Lung (tissue), 12 donors: ENCODE results near the gene MEGF9. TPM values are rescaled to one million over a fixed set of nuclear protein-coding genes. Genes with fewer than 3 reads are reported as not detected.
A peak's percentile ranks its signal among the peaks of the same experiment; 100 is the strongest.

Experiments
- ATAC-seq: fragments of 200-7000 bp; cut with Tn5 transposase; one replicate; pipeline ENCODE4 v1.9.1; 2020; ENCODE audit warnings: moderate number of reproducible peaks; ENCODE audit not compliant: insufficient read depth, low FRiP score
- DNase-seq, 3 donors: peaks; one replicate each; pipeline ENCODE4 v3.0.0-alpha.2; 2013 to 2017
- H3K27ac ChIP-seq, 2 donors: one replicate each; pipeline ENCODE4 v1.5.1; 2013; ENCODE audit warnings: mild to moderate bottlenecking in 2 of 2, moderate library complexity in 2 of 2, control low read depth in 1 of 2, inconsistent platforms in 1 of 2, low read depth in 1 of 2, low read length in 1 of 2
- H3K27me3 ChIP-seq, 3 donors: one replicate each; pipeline ENCODE4 v1.5.1; 2013; ENCODE audit warnings: low read length in 2 of 3; ENCODE audit not compliant: control insufficient read depth in 3 of 3, insufficient read depth in 3 of 3
- H3K36me3 ChIP-seq, 4 donors: one replicate each; pipeline ENCODE4 v1.5.1; 2013; ENCODE audit warnings: low read length in 4 of 4, mild to moderate bottlenecking in 1 of 4, moderate library complexity in 1 of 4; ENCODE audit not compliant: control insufficient read depth in 4 of 4, insufficient read depth in 4 of 4
- H3K4me1 ChIP-seq, 5 donors: one replicate each; pipeline ENCODE4 v1.5.1; 2013; ENCODE audit warnings: low read length in 5 of 5, mild to moderate bottlenecking in 2 of 5, moderate library complexity in 1 of 5; ENCODE audit not compliant: control insufficient read depth in 5 of 5, insufficient read depth in 5 of 5
- H3K4me3 ChIP-seq: one replicate; pipeline ENCODE4 v1.5.1; 2013; ENCODE audit warnings: mild to moderate bottlenecking, control low read depth, moderate library complexity
- H3K9ac ChIP-seq, 2 donors: one replicate each; pipeline ENCODE4 v1.5.1; 2013; ENCODE audit warnings: low read length in 2 of 2, control low read depth in 1 of 2; ENCODE audit not compliant: insufficient read depth in 1 of 2
- H3K9me3 ChIP-seq, 4 donors: one replicate each; pipeline ENCODE4 v1.5.1; 2013; ENCODE audit warnings: low read length in 3 of 4, mild to moderate bottlenecking in 1 of 4, moderate library complexity in 1 of 4; ENCODE audit not compliant: control insufficient read depth in 4 of 4, insufficient read depth in 3 of 4
- WGBS, 2 donors: extraction: QIAGEN DNeasy Blood & Tissue Kit; methylation state at CpG; one replicate each; pipeline ENCODE4 v1.1.7; 2013; 5-methylcytosine and 5-hydroxymethylcytosine counted together
- polyA plus RNA-seq, 2 donors: library from polyadenylated mRNA; stranded (reverse); fragments of 200-250 nt; gene quantifications; one replicate each; pipeline ENCODE4 v1.2.1, GENCODE V29; 2013
- total RNA-seq, 2 donors: library from RNA; depleted of rRNA in 1 of 2; stranded (reverse); fragments of >200 nt in 1 of 2; gene quantifications; one replicate each; pipeline ENCODE4 v1.2.1, GENCODE V29; 2014 to 2021
- TF ChIP-seq, protein P1 (sequence below): IDR thresholded peaks from 2 replicates; pipeline ENCODE4 v1.5.1; 2012; ENCODE audit warnings: mild to moderate bottlenecking; ENCODE audit errors: control extremely low read depth, extremely low read depth
- donor health status: control.
- donor health status: control.
- donor health status: Bipolar disorder and iron deficiency.
- donor health status: healthy.
- donor health status: DM: yes; HTN: yes; CAD: no.

The MEGF9 gene
- total and polyA plus RNA-seq, 4 donors, result 19.2 to 48.3 (median 30.6) TPM

- Histone ChIP-seq H3K4me1 (peaks cover 0 to 4% (median 0%) of the 10 kb centered on the region in 5 donors), H3K36me3 (peaks cover 13 to 36% (median 16%) of the 10 kb centered on the region in 4 donors), H3K9me3 (no peaks in the 10 kb centered on the region), H3K27me3 (no peaks in the 10 kb centered on the region), H3K4me3 (no peak overlapping the region), H3K27ac (peak overlapping the region in 1 of 2 donors; percentile 1), H3K9ac (no peak overlapping the region)
- DNase-seq (no peak), ATAC-seq (no peak)
- 97 to 99% methylated on average over 1 of the region's 1 CpG for WGBS, 2 donors
- TF ChIP-seq, protein P1, sequence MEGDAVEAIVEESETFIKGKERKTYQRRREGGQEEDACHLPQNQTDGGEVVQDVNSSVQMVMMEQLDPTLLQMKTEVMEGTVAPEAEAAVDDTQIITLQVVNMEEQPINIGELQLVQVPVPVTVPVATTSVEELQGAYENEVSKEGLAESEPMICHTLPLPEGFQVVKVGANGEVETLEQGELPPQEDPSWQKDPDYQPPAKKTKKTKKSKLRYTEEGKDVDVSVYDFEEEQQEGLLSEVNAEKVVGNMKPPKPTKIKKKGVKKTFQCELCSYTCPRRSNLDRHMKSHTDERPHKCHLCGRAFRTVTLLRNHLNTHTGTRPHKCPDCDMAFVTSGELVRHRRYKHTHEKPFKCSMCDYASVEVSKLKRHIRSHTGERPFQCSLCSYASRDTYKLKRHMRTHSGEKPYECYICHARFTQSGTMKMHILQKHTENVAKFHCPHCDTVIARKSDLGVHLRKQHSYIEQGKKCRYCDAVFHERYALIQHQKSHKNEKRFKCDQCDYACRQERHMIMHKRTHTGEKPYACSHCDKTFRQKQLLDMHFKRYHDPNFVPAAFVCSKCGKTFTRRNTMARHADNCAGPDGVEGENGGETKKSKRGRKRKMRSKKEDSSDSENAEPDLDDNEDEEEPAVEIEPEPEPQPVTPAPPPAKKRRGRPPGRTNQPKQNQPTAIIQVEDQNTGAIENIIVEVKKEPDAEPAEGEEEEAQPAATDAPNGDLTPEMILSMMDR, result no peak
Observed at GRCh38 chr9:120572472-120572871, 141.8 kb downstream of the MEGF9 start.

DNA sequence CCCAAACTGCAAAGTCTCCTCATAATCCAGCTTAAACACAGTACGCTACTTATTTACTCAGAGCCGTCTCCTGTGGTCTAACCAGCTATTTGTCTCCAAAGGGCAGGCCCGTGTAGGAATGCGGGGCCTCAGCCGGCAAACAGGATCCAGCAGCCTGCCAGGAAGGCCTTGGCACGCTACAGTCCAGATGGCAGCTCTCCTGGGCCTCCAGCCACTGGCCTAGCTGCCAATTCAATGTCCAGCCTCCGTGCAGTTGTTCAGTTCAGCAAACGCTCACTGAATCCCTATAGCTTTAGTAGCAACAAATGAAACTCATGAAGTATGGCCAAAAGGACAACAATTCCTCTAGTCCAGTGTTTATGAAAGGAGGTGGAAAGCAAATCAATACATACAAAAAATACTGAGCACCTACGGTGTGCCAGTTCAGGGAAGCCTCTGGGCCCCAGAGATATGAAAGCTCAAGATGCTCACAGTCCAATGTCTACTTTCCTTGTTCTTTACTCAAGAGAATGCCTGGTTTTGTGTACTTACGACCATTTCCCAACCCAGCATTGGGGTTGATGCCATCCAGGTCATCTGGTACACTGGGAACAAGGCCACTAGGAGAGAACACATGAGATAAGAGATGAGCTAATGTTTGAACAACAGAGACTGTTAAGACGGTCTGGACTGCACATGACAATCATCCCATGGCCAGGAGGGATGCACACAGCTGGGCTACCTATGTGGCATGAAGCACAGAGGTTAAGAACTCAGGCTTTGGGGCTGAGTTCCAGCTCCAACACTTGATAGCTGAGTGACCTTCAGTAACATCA lies 142.6 kb downstream of the MEGF9 start:
- no peaks in the 10 kb centered on the region for H3K9me3 ChIP-seq
- 66 to 79% methylated on average over 11 of the region's 11 CpGs for WGBS, 2 donors
- TF ChIP-seq, protein P1, result no peak
- H3K27me3 ChIP-seq, result no peaks in the 10 kb centered on the region
- H3K9ac ChIP-seq, result no peak overlapping the region
- no peak overlapping the region for H3K4me3 ChIP-seq
- ATAC-seq, result peak; percentile 75
- H3K27ac ChIP-seq, result peak overlapping the region; percentile 1 to 46
- peaks cover 17 to 41% (median 18%) of the 10 kb centered on the region in 4 donors for H3K36me3 ChIP-seq
- H3K4me1 ChIP-seq, result peaks cover 0 to 4% (median 0%) of the 10 kb centered on the region in 5 donors
- DNase-seq, result peak; percentile 22 to 29 (median 23)

DNA sequence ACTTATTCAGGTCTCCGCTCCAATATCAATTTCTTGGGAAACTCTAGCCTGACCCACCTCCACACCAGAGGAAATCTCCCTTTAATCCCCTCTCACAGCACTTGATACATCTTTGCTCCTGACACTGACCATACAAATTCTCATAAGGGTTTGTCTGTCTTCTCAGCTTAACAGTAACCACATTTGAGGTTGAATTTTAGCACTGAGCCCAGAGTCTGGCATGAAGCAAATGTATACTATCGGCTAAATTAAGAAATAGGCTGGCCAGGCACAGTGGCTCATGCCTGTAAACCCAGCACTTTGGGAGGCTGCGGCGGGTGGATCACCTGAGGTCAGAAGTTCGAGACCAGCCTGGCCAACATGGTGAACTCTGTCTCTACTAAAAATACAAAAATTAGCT lies 144.0 kb downstream of the MEGF9 start:
- DNase-seq, result no peak
- peaks cover 20 to 51% (median 25%) of the 10 kb centered on the region in 4 donors for H3K36me3 ChIP-seq
- TF ChIP-seq, protein P1, result no peak
- ATAC-seq, result no peak
- H3K9me3 ChIP-seq, result no peaks in the 10 kb centered on the region
- no peak overlapping the region for H3K27ac ChIP-seq
- 96 to 99% methylated on average over 5 of the region's 5 CpGs for WGBS, 2 donors
- no peak overlapping the region for H3K4me3 ChIP-seq
- H3K27me3 ChIP-seq, result no peaks in the 10 kb centered on the region
- H3K9ac ChIP-seq, result no peak overlapping the region
- peaks cover 0 to 4% (median 0%) of the 10 kb centered on the region in 5 donors for H3K4me1 ChIP-seq
